GM12878 (cell line): ENCODE results near the gene SLC15A3.

Experiments used
- E2F4 ChIP-seq: IDR thresholded peaks from 2 replicates; pipeline ENCODE4 v1.6.1; 2012; ENCODE audit warnings: low read depth, low read length, improper control_type of control experiment
- EGR1 ChIP-seq, 2 experiments: IDR thresholded peaks; 1 replicate in 1 of 2; 2 replicates in 1 of 2; pipeline ENCODE4 v1.6.1; 2011 to 2012; ENCODE audit warnings: low read depth in 2 of 2, low read length in 2 of 2, borderline replicate concordance in 1 of 2, mild to moderate bottlenecking in 1 of 2, moderate library complexity in 1 of 2
- JUND ChIP-seq: IDR thresholded peaks from 2 replicates; pipeline ENCODE4 v1.6.1; 2012; ENCODE audit warnings: low read depth, mild to moderate bottlenecking, low read length, improper control_type of control experiment, moderate library complexity
- RB1 ChIP-seq: fragments of 450-650 bp; formaldehyde crosslinking; IDR thresholded peaks from 2 replicates; pipeline ENCODE4 v1.6.1; 2017; ENCODE audit warnings: mild to moderate bottlenecking, borderline replicate concordance
- ZNF622 ChIP-seq: fragments of 450-650 bp; IDR thresholded peaks from 2 replicates; pipeline ENCODE4 v1.6.1; 2017; ENCODE audit warnings: mild to moderate bottlenecking, inconsistent platforms

GRCh38 chr11:60947700-60948099 lies 4.3 kb downstream of the SLC15A3 start:
- TF ChIP-seq E2F4 (no peak), RB1 (no peak), ZNF622 (no peak), JUND (no peak), EGR1 (IDR thresholded peaks at IDR 0.05; ENCODE audit: borderline replicate concordance in 1 of 2, low read depth in 2 of 2, low read length in 2 of 2) (no peak)
